Hepatocyte (in vitro differentiated cells): ENCODE results near the gene GRIN3B.

Source experiments
- CTCF ChIP-seq: fragments of 200-600 bp; sonication (generic); IDR thresholded peaks from 2 replicates; pipeline ENCODE4 v1.5.1; 2016; ENCODE audit warnings: antibody characterized with exemption, mild to moderate bottlenecking; ENCODE audit not compliant: poor library complexity
- EZH2 ChIP-seq: fragments of 200-600 bp; sonication (generic); IDR thresholded peaks from 2 replicates; pipeline ENCODE4 v1.6.1; 2016; ENCODE audit warnings: antibody characterized with exemption, mild to moderate bottlenecking, borderline replicate concordance
- EZH2phosphoT487 ChIP-seq: fragments of 200-600 bp; sonication (generic); IDR thresholded peaks from one replicate; pipeline ENCODE4 v1.6.1; 2018; ENCODE audit warnings: antibody characterized with exemption, mild to moderate bottlenecking, low read depth, moderate library complexity; ENCODE audit not compliant: unreplicated experiment, severe bottlenecking

DNA sequence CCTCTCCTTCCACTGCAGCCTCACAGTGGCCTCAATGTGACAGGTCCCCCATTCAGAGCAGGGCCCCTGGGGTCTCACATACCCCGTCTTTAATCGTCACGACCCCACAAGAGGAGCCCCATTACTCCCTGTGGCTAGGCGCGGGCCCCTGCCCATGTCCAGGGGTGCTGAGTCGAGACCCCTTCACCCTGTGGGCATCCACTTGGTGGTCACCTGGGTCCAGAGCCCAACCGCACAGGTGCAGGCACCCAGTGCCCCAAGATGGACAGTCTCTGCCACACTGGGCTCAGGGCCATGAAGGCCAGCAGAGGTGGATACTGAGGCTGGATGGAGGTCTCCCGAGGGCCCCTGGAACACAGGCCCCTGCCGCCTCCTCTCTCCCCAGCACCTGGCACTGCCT is 17.7 kb downstream of the GRIN3B start:
- TF ChIP-seq EZH2phosphoT487 (no peak), EZH2 (no peak), CTCF (no peak)
